ACHN (cell line): ENCODE results near the gene PRICKLE1.
A peak's percentile ranks its signal among the peaks of the same experiment; 100 is the strongest.
"Not testable (repeated sequence)": the region's sequence is repeated elsewhere in the genome, so short reads cannot be mapped to it uniquely, and the experiment has no call there.

Source experiments
- DNase-seq: peaks from one replicate; pipeline ENCODE4 v3.0.0-alpha.2; 2015
- in situ Hi-C: cut with HindIII; loops from 2 replicates; pipeline ENCODE4 v1.10.0; 2017; ENCODE audit warnings: low sequenced_read_pairs, low pct_ligation_motif_present, low pct_unique_long_range_greater_than_20kb

PRICKLE1 gene

DNA sequence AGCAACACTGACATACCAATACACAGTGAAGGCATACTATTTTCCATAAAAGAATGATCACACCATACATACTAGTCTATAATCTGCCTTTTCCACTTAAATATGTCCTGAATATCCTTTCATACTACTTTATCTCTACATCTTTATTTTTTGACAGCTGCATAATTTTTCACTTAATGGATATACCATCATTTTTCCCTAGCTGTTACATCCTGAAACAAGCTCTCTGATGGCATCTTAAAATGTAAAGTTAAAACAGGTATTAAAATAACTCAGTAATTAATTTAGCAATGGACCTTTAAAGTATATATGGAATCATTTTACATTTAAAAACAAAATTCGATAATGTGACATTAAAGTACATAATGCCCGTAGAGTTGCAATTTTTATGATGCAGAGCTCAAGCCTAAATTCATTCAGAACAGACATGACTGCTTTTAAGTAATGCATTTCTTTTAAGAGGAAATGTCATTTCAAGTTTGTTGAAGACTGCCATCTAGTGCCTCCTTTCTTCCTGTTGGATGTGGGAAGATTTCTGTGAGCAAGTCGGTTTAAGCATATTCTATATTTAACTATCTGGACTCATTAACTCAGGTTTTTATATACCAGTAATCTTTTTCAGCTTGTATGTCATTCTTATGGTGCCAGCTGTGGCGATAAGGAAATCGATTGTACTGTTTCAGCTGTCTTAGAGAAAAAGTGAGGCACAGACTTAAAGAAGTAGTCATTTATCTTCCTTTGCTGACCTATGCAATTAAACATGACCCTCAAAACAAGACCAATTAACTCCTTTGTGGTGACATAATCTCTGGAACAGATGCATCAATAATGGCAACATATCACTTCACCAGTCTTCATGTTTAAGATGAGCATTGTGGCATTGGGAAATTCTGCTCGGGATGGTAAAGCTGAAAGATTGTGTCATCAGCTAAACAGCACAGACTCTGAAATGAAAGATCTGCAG, 20.3 kb downstream of the PRICKLE1 start:
- peak; percentile 82 for DNase-seq
- in situ Hi-C loops, result no loop called here

DNA sequence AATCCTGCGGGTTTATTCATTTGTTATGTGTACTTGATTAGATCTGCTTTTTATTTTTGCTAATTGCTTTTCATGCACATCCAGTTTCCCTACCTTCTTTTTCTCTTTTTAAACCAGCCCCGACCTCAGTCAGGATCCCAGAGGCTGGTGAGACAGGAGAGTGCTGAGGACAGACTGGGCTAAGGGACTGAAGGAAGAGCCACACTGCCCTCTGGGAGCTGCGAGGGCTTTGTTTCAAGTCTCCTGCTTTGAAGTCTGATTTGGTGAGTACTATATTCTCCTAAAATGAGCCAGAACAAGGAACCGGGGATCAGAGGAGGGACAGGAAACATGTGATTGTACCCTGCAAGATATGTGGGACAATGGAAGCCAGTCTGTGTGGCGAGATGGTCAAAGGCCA, 23.9 kb downstream of the PRICKLE1 start:
- no peak for DNase-seq
- in situ Hi-C loops, result no loop called here

DNA sequence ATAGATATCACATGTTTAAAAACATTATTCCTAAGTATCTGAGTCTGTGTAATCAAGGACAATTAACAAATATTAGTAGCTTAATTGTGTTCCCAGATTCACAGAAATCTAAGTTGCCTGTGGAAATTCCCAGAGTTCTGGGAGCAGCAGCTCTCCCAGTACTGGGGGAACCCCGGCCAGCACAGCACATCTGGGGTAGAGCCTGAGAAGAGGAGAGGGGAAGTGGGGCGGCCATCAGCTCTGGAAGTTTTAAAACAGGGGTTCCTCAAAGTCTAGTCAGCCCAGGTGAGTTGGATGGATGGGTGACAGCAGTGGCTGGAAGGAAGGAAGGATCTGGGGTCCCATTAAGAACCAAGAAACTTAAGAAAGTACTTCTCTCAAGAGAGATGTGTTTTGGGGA, 24.6 kb downstream of the PRICKLE1 start:
- in situ Hi-C loops, result no loop called here
- no peak for DNase-seq

DNA sequence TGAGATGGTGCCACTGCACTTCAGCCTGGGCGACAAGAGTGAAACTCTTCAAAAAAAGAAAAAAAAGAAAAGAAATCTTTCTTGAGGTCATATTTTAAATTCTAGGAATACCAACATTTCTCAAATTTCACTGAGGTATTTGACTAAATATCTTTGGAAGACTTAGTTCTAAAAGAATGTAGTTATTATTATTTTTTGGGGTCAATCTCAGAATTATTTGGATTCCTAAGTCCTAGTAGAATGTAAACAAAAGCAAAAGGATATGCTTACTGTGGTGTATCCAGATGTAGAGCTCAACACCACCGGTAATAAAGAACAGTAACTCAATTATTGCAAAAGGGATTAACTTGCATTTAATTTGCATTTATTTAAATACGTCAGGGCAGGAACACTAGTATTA, 25.0 kb downstream of the PRICKLE1 start:
- DNase-seq, result no peak
- in situ Hi-C loops, result no loop called here

DNA sequence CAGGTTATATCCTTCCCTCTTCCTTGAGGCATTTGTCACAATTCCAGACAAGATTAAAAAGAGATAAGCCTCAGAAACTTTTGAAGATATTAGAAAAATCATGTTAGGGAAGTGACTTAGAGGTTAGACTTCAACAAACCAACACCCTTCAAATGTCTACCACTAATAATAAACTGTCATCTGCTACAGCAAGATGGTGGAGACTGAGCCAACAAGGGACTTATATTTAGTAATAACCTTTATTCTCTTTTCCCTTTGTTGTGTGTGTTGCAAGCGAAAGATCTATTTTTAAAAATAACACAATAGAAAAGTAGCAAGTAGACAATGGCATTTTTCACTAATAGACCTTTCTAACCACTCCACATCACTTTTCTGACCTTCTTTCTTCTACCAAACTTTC, 28.6 kb downstream of the PRICKLE1 start:
- in situ Hi-C loops, result no loop called here

DNA sequence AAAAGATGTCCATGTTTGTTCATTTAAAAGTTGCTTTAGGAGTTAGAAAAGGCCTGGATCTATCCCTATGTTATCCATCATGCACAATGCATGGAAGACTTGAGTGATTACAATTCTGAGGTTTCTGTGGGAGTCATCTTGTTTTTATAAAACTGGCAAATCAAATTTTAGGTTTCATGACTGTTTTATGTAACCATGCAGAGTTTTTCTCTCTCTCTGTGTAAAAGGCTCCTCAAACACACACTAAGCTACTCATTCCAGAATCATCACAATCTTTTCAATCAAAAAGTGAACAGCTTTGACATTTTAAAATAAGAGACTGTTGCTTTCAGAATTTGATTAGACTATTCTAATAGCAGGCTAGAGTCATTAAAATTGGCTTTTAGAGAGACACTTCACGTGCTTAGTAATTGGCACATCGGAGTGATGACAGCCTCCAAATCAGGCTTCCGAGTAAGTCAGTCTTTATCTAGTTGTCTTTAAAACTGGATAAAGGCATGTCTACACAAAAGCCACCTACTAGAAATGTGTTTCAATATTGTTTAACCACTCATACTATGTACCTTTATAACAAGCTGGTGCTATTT, 31.9 kb downstream of the PRICKLE1 start:
- in situ Hi-C loops, result no loop called here
- no peak for DNase-seq

More for the DNA sequence above, 28.6 kb downstream of the PRICKLE1 start:
- DNase-seq, result no peak

DNA sequence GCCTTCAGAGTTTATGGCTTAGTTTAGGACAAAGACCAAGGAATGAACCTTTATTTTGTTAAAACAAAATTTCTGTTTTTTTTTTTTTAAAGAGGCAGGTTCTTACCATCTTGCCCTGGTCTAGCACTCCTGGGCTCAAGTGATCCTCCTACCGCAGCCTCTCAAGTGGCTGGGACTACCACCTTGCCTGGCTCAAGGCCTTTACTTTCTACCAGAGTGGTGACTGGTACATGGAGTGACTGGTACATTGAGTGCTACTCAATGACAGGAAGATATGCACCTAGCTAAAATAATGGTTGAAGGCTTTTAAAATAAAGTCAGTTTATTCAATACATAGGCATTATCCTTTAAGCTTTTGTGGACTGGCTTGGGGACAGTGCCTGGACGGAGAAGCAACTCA, 32.6 kb downstream of the PRICKLE1 start:
- no peak for DNase-seq
- in situ Hi-C loops, result no loop called here

DNA sequence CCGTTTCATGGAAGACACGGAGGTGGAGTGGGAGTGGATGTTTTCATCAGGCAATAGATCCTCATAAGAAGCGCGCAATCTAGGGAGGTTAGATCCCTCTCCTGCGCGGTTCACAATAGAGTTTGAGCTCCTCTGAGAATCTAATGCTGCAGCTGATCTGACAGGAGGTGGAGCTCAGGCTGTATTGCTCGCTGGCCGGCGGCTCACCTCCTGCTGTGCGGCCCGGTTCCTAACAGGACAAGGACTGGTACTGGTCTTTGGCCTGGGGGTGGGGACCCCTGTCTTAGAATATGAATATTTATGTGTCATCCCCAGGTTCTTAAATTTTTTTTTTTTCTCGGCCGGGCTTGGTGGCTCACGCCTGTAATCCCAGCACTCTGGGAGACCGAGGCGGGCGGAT, 36.7 kb downstream of the PRICKLE1 start:
- in situ Hi-C loops, result no loop called here
- no peak for DNase-seq

DNA sequence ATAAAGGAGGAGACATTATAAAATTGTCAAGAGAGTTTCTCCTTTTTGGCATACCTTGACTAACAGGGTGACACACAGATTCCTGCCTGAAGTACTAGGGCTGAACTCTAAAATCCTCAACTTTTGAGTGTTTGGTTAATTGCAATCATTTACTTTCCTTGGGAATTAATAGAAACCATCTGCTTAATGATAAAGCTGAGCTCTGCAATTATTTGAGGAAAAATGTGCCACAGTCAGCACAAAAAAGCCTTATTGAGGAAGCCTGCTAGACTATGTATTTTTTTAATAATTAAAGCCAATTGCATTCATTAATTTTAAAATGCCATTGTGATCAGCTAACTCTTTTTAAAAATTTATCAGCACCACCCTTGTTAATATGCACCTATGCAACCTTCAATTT, 38.7 kb downstream of the PRICKLE1 start:
- in situ Hi-C loops, result no loop called here
- no peak for DNase-seq

DNA sequence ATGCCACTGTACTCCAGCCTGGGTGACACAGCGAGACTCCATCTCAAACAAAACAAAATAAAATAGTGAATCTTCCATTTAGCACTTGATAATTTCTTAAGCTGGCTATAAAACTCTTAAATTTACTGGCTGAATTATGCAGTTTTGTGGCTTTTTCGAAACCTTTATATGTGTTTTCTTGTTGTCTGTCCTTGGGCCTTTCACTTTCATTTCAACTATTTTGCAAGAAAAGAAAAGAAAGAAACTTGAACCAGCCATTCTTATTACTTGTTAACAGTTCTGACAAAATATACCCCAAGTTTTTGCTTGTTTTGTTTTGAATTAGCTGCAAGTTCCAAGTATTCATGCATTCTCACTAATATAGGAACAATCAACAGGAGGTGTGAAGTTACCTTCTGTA, 42.8 kb downstream of the PRICKLE1 start:
- in situ Hi-C loops, result no loop called here
- DNase-seq, result no peak

DNA sequence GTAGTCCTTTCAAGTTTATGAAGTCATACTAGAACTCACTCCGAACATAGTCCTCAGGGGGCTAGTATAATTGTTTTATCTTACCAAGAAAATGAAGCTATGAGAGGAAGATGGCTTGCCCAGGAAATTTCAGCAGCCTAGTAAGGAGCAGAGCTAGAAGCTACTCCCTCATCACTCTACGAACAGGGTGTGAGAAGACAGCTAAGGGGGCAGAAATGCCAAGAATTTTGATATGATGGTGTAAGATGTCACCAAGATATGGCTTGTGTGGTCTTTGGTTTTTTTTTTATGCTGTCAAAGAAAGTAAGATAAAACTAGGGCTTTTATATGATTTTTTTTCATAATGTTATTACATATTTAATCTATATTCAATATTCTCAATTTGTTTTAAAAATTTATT, 47.6 kb downstream of the PRICKLE1 start:
- in situ Hi-C loops, result no loop called here
- DNase-seq, result no peak

DNA sequence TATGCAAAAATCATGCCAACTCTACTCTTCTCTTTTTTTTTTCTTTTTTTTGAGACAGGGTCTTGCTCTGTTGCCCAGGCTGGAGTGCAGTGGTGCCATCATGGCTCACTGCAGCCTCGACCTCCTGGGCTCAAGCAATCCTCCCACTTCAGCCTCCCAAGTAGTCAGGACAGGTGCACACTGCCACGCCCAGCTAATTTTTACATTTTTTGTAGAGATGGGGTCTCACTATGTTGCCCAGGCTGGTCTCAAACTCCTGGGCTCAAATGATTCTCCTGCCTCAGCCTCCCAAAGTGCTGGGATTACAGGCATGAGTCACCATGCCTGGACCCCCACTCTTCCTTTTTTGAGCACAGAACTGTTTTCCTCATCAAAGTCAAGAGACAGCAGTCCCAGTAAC, 48.2 kb downstream of the PRICKLE1 start:
- DNase-seq, in situ Hi-C loops: not testable (repeated sequence)

DNA sequence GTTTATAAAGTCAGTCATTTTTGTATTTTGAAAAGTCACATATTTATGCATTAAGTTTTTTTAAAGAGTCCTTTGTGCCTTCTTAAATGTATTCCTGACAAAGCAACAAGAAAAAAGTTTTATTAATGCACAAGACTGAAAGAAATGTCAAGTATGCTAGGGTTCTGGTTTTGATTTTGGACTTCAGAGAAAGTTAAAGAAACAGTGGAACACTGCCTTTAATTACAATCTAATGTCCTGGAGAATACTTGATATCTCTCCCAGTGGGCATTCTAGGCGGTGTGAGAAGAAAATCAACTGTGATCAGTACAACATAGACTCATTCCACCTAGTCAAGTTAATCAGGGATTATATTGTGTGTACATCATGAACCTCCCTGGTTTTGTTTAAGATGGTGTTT, 49.9 kb downstream of the PRICKLE1 start:
- in situ Hi-C loops, result no loop called here
- no peak for DNase-seq

DNA sequence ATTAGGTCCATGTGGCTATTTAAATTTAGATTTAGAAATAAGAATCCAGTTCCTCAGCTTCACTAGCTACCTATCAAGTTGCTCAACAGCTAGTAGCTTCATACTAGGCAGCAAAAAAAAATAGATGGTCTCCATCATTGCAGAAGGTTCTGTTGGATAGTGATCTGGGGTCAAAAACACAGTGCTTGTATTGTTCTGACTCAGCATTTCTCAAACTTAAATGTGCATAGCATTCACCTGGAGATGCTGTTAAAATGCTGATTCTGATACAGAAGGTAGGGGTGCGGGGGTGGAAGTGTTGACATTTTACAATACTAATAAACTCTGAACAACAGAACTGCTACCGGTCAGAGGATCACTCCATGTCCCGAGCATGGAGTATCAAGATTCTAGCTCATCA, 51.3 kb downstream of the PRICKLE1 start:
- no peak for DNase-seq
- in situ Hi-C loops, result no loop called here

DNA sequence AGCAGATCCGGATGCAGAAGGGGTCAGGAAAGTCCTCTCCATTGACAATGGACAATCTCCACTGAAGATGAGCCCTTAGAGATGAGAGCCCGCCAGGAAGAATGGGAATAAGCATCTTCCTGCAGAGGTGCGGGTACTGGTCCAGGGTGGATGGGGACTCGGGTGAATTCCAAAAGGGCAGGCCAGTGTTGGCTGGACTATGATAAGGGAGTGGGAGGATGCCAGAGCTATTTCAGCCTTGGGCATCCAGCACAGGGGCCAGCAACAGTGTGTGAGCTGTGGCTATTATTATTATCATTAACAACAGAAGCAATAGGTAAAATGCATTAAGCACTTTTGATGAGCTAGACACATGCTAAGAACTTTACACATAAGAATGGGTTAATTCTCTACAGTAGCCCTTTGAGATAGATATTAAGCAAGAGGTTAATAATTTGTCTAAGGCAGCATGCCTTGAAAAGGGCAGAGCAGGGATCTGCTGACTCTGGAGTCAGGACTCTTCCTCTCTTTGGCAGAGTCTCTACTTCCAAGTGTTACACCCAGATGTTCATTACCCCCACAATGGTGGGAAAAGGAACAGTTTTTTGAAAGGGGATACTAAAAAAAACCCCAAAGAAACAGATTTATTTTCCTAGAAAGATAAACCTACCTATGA, 55.2 kb downstream of the PRICKLE1 start:
- DNase-seq, result peak; percentile 38
- in situ Hi-C loops, result no loop called here

DNA sequence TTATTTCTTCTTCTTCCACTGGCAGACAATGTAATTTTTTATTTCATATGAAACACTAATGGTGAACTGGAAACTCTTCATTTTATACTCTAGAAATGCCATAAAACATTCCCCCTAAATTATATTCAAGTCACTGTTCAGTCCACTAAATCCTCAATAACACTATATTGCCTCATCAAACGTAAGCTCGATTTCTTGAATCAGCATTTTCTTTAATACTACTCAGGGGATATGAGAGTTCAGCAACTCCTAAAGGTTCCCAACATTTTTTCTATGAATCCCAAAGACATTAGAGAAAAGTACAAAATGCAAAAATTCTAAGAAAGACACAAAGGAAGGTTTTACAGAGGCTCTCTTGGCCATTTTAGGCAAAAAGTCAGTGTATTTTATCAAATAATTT, 59.3 kb downstream of the PRICKLE1 start:
- DNase-seq, result no peak
- in situ Hi-C loops, result no loop called here

DNA sequence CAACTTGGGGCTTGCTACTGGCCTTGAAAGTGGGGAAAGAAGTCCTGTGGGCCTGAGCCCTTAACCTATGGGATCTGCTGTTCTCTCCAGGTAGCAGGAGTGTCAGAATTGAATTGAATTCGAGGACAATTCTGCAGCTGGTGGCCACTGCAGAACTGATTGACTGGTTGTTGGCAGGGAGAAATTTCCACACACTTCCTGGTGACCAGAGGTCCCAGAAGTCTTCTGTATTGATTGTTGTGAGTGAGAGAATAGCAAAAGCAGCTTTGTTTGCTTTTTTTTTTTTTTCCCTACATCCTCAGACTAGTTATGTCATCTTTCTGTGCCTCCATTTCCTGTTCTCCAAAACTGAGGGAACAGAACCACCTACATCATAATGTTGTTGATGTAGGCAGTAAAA, 64.1 kb downstream of the PRICKLE1 start:
- in situ Hi-C loops, result no loop called here
- DNase-seq, result no peak

DNA sequence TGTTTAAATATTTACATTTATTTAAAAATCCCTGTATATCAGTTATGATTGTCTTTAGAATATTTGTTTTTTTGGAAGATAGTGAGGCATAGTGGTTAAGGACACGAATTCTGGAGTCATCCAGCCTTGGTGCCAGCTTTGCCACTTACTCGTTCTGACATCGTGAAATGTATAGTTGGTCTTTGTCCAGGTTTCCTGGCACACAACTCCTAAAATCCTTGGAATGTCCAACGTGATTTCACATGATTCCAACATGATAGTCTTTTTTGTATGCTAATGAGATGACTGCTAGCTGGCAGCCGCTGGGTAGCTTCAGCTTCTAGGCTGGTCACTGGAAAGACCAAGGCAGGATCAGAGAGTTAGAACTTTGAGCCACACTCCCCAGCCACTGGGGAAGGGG, 64.8 kb downstream of the PRICKLE1 start:
- in situ Hi-C loops, result no loop called here
- no peak for DNase-seq

DNA sequence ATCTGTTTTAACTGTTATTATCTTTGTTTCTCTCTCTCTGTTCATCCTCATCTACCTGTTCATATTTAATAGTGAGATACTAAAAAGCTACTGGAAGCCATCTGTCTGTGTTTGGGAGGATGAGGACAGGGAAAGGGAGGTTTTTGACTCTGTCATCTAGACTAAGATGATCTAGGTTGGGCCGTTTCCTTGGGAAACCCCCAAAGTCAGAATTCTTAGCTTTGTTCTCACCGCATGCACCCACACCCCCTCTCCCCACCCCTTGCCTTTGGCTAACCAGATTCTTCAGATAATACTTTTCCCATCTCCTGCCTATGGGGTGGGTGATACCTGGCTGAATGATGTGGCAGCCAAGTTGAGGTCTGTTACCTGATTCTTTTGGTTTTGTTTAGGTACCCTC, 73.0 kb downstream of the PRICKLE1 start:
- no peak for DNase-seq
- in situ Hi-C loops, result no loop called here

DNA sequence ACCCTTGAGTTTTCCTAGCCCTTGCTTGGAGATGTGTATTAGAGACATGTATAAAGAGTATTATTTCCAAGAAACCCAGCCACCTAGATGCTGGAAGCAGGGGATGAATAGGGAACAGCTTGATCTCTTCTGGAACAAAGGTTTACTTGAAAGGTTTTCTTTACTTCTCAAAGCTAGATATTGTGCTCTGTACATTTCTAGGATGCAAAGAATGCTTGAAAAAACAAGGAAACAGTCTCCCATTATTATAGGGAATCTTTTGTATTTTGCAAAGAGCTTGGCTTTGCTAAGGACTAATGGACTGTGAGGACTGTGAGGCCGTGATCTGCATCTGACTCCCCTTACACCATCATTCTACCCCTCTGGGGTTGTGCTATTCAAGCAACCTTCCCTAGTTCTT, 77.9 kb downstream of the PRICKLE1 start:
- DNase-seq, result no peak
- in situ Hi-C loops, result no loop called here
